IPS-18c (cell line): ENCODE data around the gene MGME1.
A peak's percentile ranks its signal among the peaks of the same experiment; 100 is the strongest.

ENCODE experiments used
- H3K4me3 ChIP-seq: 2 replicates; pipeline ENCODE4 v1.7.0; 2013; ENCODE audit warnings: low read depth, mild to moderate bottlenecking, low read length, moderate library complexity; ENCODE audit not compliant: insufficient read depth
- H3K9me3 ChIP-seq: one replicate; pipeline ENCODE4 v1.6.1; 2013; ENCODE audit warnings: mild to moderate bottlenecking, low read length, moderate library complexity; ENCODE audit not compliant: control insufficient read depth, insufficient read depth

Gene MGME1

GRCh38 chr20:17968366-17969277 lies at the start of gene MGME1, which contains the start of gene SNX5:
Gene MGME1 (plus strand): TSS chr20:17969018. CDS start chr20:17969860, 842 bp downstream.
Gene SNX5 (minus strand): TSS chr20:17968794. CDS start chr20:17968425, 369 bp downstream.
- peak within 1 kb of the TSS; percentile 73 for H3K4me3 ChIP-seq
- H3K9me3 ChIP-seq, result no peaks in the 10 kb centered on the region

- Histone ChIP-seq H3K4me3 (no peak overlapping the region), H3K9me3 (no peaks in the 10 kb centered on the region)
Observed at GRCh38 chr20:17919149-17919548, 49.7 kb upstream of the MGME1 start.

- H3K9me3 ChIP-seq, result no peaks in the 10 kb centered on the region
- H3K4me3 ChIP-seq, result no peak overlapping the region
Observed at GRCh38 chr20:17921774-17922173, 47.0 kb upstream of the MGME1 start.

- Histone ChIP-seq H3K4me3 (no peak overlapping the region), H3K9me3 (peaks cover 2% of the 10 kb centered on the region)
Observed at GRCh38 chr20:17925141-17925939, 43.5 kb upstream of the MGME1 start.

GRCh38 chr20:17925940-17926300 lies 42.9 kb upstream of the MGME1 start:
- Histone ChIP-seq H3K4me3 (no peak overlapping the region), H3K9me3 (peaks cover 4% of the 10 kb centered on the region)

- Histone ChIP-seq H3K9me3 (peaks cover 4% of the 10 kb centered on the region), H3K4me3 (no peak overlapping the region)
Observed at GRCh38 chr20:17928211-17928611, 40.6 kb upstream of the MGME1 start.

- no peak overlapping the region for H3K4me3 ChIP-seq
- H3K9me3 ChIP-seq, result peaks cover 4% of the 10 kb centered on the region
Observed at GRCh38 chr20:17928633-17929311, 40.0 kb upstream of the MGME1 start.

GRCh38 chr20:17931513-17931912 lies 37.3 kb upstream of the MGME1 start:
- peaks cover 4% of the 10 kb centered on the region for H3K9me3 ChIP-seq

GRCh38 chr20:17932396-17932795 lies 36.4 kb upstream of the MGME1 start:
- peaks cover 4% of the 10 kb centered on the region for H3K9me3 ChIP-seq
- H3K4me3 ChIP-seq, result no peak overlapping the region

More at GRCh38 chr20:17931513-17931912, 37.3 kb upstream of the MGME1 start:
- H3K4me3 ChIP-seq, result no peak overlapping the region

GRCh38 chr20:17933121-17933520 lies 35.7 kb upstream of the MGME1 start:
- H3K4me3 ChIP-seq, result no peak overlapping the region
- peaks cover 4% of the 10 kb centered on the region for H3K9me3 ChIP-seq

GRCh38 chr20:17933711-17934110 lies 35.1 kb upstream of the MGME1 start:
- peaks cover 2% of the 10 kb centered on the region for H3K9me3 ChIP-seq
- no peak overlapping the region for H3K4me3 ChIP-seq

- peaks cover 2% of the 10 kb centered on the region for H3K9me3 ChIP-seq
- peak overlapping the region; percentile 11; the same call in 1 of the 2 replicates for H3K4me3 ChIP-seq
Observed at GRCh38 chr20:17934141-17934862, 34.5 kb upstream of the MGME1 start.

GRCh38 chr20:17935186-17935585 lies 33.6 kb upstream of the MGME1 start:
- H3K9me3 ChIP-seq, result peaks cover 2% of the 10 kb centered on the region
- H3K4me3 ChIP-seq, result no peak overlapping the region

- Histone ChIP-seq H3K9me3 (peaks cover under 1% of the 10 kb centered on the region), H3K4me3 (no peak overlapping the region)
Observed at GRCh38 chr20:17935761-17936160, 33.1 kb upstream of the MGME1 start.

- Histone ChIP-seq H3K4me3 (no peak overlapping the region), H3K9me3 (no peaks in the 10 kb centered on the region)
Observed at GRCh38 chr20:17936286-17936760, 32.5 kb upstream of the MGME1 start.

- no peak overlapping the region for H3K4me3 ChIP-seq
Observed at GRCh38 chr20:17936761-17937732, 31.8 kb upstream of the MGME1 start.

More at GRCh38 chr20:17936761-17937732, 31.8 kb upstream of the MGME1 start:
- no peaks in the 10 kb centered on the region for H3K9me3 ChIP-seq
